ENCODE data around the gene CISD3. TPM values are rescaled to one million over a fixed set of nuclear protein-coding genes. Genes with fewer than 3 reads are reported as not detected.
A peak's percentile ranks its signal among the peaks of the same experiment; 100 is the strongest.
"Not testable (repeated sequence)": the region's sequence is repeated elsewhere in the genome, so short reads cannot be mapped to it uniquely, and the experiment has no call there.

Gene CISD3
- total and polyA plus RNA-seq, 2 experiments from 2014 or later = 7.2 to 44.6 TPM

- Histone ChIP-seq H3K79me2 (ENCODE audit: insufficient read depth) (no peaks in the 10 kb centered on the region), H3K27me3 (replicated peaks; ENCODE audit: insufficient read depth) (no peaks in the 10 kb centered on the region), H3K4me1 (ENCODE audit: insufficient read depth) (no peaks in the 10 kb centered on the region), H3K4me2 (ENCODE audit: unreplicated experiment) (no peak overlapping the region), H3F3A (ENCODE audit: insufficient read depth) (0 out of 2 replicates have a peak, but pooled peaks cover 2% of the 10 kb centered on the region), H3K4me3 (no peak overlapping the region), H2AFZ (no peak overlapping the region), H3K9me2 (ENCODE audit: insufficient read depth) (no peaks in the 10 kb centered on the region), H3K9me3 (ENCODE audit: low read depth) (no peaks in the 10 kb centered on the region), H3K27ac (no peak overlapping the region), H3K9ac (no peak overlapping the region), H3K36me3 (ENCODE audit: low read depth) (no peaks in the 10 kb centered on the region; the same call in 1 of the 2 replicates), H4K20me1 (ENCODE audit: insufficient read depth) (no peaks in the 10 kb centered on the region)
- no peak for DNase-seq
- 93 to 95% methylated on average over 3 to 16 of the region's 16 CpGs for WGBS, 2 experiments (ENCODE audit: low coverage in 1 of 2, low lambda C conversion rate in 2 of 2, missing lambda C conversion rate in 2 of 2)
- in situ Hi-C loops (cut with MboI) = no loop called here
- TF ChIP-seq EZH2 (IDR thresholded peaks at IDR 0.05; ENCODE audit: insufficient read depth, poor library complexity, severe bottlenecking) (no peak), EZH2phosphoT487 (IDR thresholded peaks at IDR 0.05; ENCODE audit: insufficient read depth, low read depth) (no peak)
Observed at GRCh38 chr17:38721802-38722201, 8.3 kb upstream of the CISD3 start.

GRCh38 chr17:38724337-38724988 is 5.7 kb upstream of the CISD3 start:
- no peaks in the 10 kb centered on the region for H4K20me1 ChIP-seq (ENCODE audit: insufficient read depth)
- no peaks in the 10 kb centered on the region for H3K9me3 ChIP-seq (ENCODE audit: low read depth)
- no peak for TF ChIP-seq EZH2 (IDR thresholded peaks at IDR 0.05; ENCODE audit: insufficient read depth, poor library complexity, severe bottlenecking)
- no peaks in the 10 kb centered on the region; the same call in 1 of the 2 replicates for H3K36me3 ChIP-seq (ENCODE audit: low read depth)
- H3K9ac ChIP-seq = no peak overlapping the region
- no peak overlapping the region for H2AFZ ChIP-seq
- no peak for DNase-seq
- H3F3A ChIP-seq (ENCODE audit: insufficient read depth) = peaks cover 21% of the 10 kb centered on the region
- 0 out of 2 replicates have a peak, but pooled peaks cover 3% of the 10 kb centered on the region for H3K4me1 ChIP-seq (ENCODE audit: insufficient read depth)
- 74 to 82% methylated on average over 15 to 16 of the region's 16 CpGs for WGBS, 2 experiments (ENCODE audit: low coverage in 1 of 2, low lambda C conversion rate in 2 of 2, missing lambda C conversion rate in 2 of 2)
- no peak overlapping the region for H3K27ac ChIP-seq
- H3K27me3 ChIP-seq (replicated peaks; ENCODE audit: insufficient read depth) = no peaks in the 10 kb centered on the region
- no peaks in the 10 kb centered on the region for H3K79me2 ChIP-seq (ENCODE audit: insufficient read depth)
- in situ Hi-C loops (cut with MboI) = no loop called here
- no peak overlapping the region for H3K4me2 ChIP-seq (ENCODE audit: unreplicated experiment)
- no peaks in the 10 kb centered on the region for H3K9me2 ChIP-seq (ENCODE audit: insufficient read depth)
- H3K4me3 ChIP-seq = no peak overlapping the region

GRCh38 chr17:38725066-38725465 is 5.1 kb upstream of the CISD3 start:
- TF ChIP-seq EZH2 (IDR thresholded peaks at IDR 0.05; ENCODE audit: insufficient read depth, poor library complexity, severe bottlenecking) = no peak
- H2AFZ ChIP-seq = no peak overlapping the region
- H3K36me3 ChIP-seq (ENCODE audit: low read depth) = no peaks in the 10 kb centered on the region; the same call in 1 of the 2 replicates
- no peaks in the 10 kb centered on the region for H4K20me1 ChIP-seq (ENCODE audit: insufficient read depth)
- no peaks in the 10 kb centered on the region for H3K27me3 ChIP-seq (replicated peaks; ENCODE audit: insufficient read depth)
- H3F3A ChIP-seq (ENCODE audit: insufficient read depth) = peaks cover 21% of the 10 kb centered on the region
- 75 to 79% methylated on average over 9 to 10 of the region's 10 CpGs for WGBS, 2 experiments (ENCODE audit: low coverage in 1 of 2, low lambda C conversion rate in 2 of 2, missing lambda C conversion rate in 2 of 2)
- no peak for DNase-seq
- H3K79me2 ChIP-seq (ENCODE audit: insufficient read depth) = no peaks in the 10 kb centered on the region
- no peak overlapping the region for H3K9ac ChIP-seq
- 0 out of 2 replicates have a peak, but pooled peaks cover 4% of the 10 kb centered on the region for H3K4me1 ChIP-seq (ENCODE audit: insufficient read depth)
- H3K4me3 ChIP-seq = no peak overlapping the region
- no peak overlapping the region for H3K4me2 ChIP-seq (ENCODE audit: unreplicated experiment)
- in situ Hi-C loops (cut with MboI) = no loop called here
- no peaks in the 10 kb centered on the region for H3K9me2 ChIP-seq (ENCODE audit: insufficient read depth)
- no peaks in the 10 kb centered on the region for H3K9me3 ChIP-seq (ENCODE audit: low read depth)
- H3K27ac ChIP-seq = no peak overlapping the region

GRCh38 chr17:38726145-38726544 is 4.0 kb upstream of the CISD3 start:
- H3K27ac ChIP-seq; H3K27me3 ChIP-seq (replicated peaks; ENCODE audit: insufficient read depth); H3K9me2 ChIP-seq (ENCODE audit: insufficient read depth); H2AFZ ChIP-seq; H3K9ac ChIP-seq; H3K4me3 ChIP-seq; H4K20me1 ChIP-seq (ENCODE audit: insufficient read depth); H3K9me3 ChIP-seq (ENCODE audit: low read depth); H3K36me3 ChIP-seq (ENCODE audit: low read depth); H3K79me2 ChIP-seq (ENCODE audit: insufficient read depth); H3K4me2 ChIP-seq (ENCODE audit: unreplicated experiment); in situ Hi-C loops (cut with MboI); DNase-seq: not testable (repeated sequence)
- WGBS, 2 experiments (ENCODE audit: low coverage in 1 of 2, low lambda C conversion rate in 2 of 2, missing lambda C conversion rate in 2 of 2) = 86 to 91% methylated on average over 8 of the region's 8 CpGs
- peaks cover 10% of the 10 kb centered on the region; the same call in 1 of the 2 replicates for H3K4me1 ChIP-seq (ENCODE audit: insufficient read depth)
- H3F3A ChIP-seq (ENCODE audit: insufficient read depth) = peaks cover 21% of the 10 kb centered on the region

GRCh38 chr17:38727736-38728135 is 2.4 kb upstream of the CISD3 start:
- H3K4me2 ChIP-seq (ENCODE audit: unreplicated experiment) = no peak overlapping the region
- H3K27me3 ChIP-seq (replicated peaks; ENCODE audit: insufficient read depth) = no peaks in the 10 kb centered on the region
- H3K36me3 ChIP-seq (ENCODE audit: low read depth) = no peaks in the 10 kb centered on the region
- H3K27ac ChIP-seq = no peak overlapping the region
- H4K20me1 ChIP-seq (ENCODE audit: insufficient read depth) = no peaks in the 10 kb centered on the region
- WGBS, 2 experiments (ENCODE audit: low coverage in 1 of 2, low lambda C conversion rate in 2 of 2, missing lambda C conversion rate in 2 of 2) = 84 to 88% methylated on average over 5 of the region's 5 CpGs
- peaks cover 26% of the 10 kb centered on the region for H3F3A ChIP-seq (ENCODE audit: insufficient read depth)
- TF ChIP-seq EZH2 (IDR thresholded peaks at IDR 0.05; ENCODE audit: insufficient read depth, poor library complexity, severe bottlenecking) (no peak), EZH2phosphoT487 (IDR thresholded peaks at IDR 0.05; ENCODE audit: insufficient read depth, low read depth) (no peak)
- peaks cover 10% of the 10 kb centered on the region for H3K79me2 ChIP-seq (ENCODE audit: insufficient read depth)
- no peak overlapping the region for H3K4me3 ChIP-seq
- H3K9me3 ChIP-seq (ENCODE audit: low read depth) = no peaks in the 10 kb centered on the region
- H3K4me1 ChIP-seq (ENCODE audit: insufficient read depth) = peaks cover 18% of the 10 kb centered on the region; the same call in 1 of the 2 replicates
- peak; percentile 40 for DNase-seq
- H2AFZ ChIP-seq = no peak overlapping the region
- no peak overlapping the region for H3K9ac ChIP-seq
- in situ Hi-C loops (cut with MboI) = no loop called here
- H3K9me2 ChIP-seq (ENCODE audit: insufficient read depth) = no peaks in the 10 kb centered on the region

All from GM23248 (cell line).